NCI-H1694 (cell line): ENCODE results near the gene FRY.

Source experiments
- DNase-seq: peaks from one replicate; lab custom pipeline; 2025; lab: John Stamatoyannopoulos, UW

FRY gene

GRCh38 chr13:32175943-32176342, 144.4 kb downstream of the FRY start:
- DNase-seq: no peak

- DNase-seq: no peak
These were observed 145.1 kb downstream of the FRY start for GRCh38 chr13:32176696-32177095.

GRCh38 chr13:32178763-32179162, 147.2 kb downstream of the FRY start:
- DNase-seq: no peak

GRCh38 chr13:32179708-32180107, 148.1 kb downstream of the FRY start:
- DNase-seq: no peak

- no peak for DNase-seq
These were observed 156.1 kb downstream of the FRY start for GRCh38 chr13:32187651-32188050.

GRCh38 chr13:32191452-32191998, 160.0 kb downstream of the FRY start:
- DNase-seq: no peak

- DNase-seq: no peak
These were observed 164.1 kb downstream of the FRY start for GRCh38 chr13:32195713-32196112.

- no peak for DNase-seq
These were observed 167.6 kb downstream of the FRY start for GRCh38 chr13:32199168-32199567.

GRCh38 chr13:32200741-32201140, 169.2 kb downstream of the FRY start:
- DNase-seq: no peak

GRCh38 chr13:32201809-32202208, 170.2 kb downstream of the FRY start:
- no peak for DNase-seq

- DNase-seq: no peak
These were observed 170.7 kb downstream of the FRY start for GRCh38 chr13:32202268-32202667.

GRCh38 chr13:32203221-32203620, 171.6 kb downstream of the FRY start:
- DNase-seq: no peak

- DNase-seq: no peak
These were observed 172.2 kb downstream of the FRY start for GRCh38 chr13:32203736-32204135.

- no peak for DNase-seq
These were observed 174.0 kb downstream of the FRY start for GRCh38 chr13:32205431-32206096.

- DNase-seq: no peak
These were observed 174.6 kb downstream of the FRY start for GRCh38 chr13:32206097-32206740.

GRCh38 chr13:32208860-32209259, 177.3 kb downstream of the FRY start:
- DNase-seq: no peak

GRCh38 chr13:32209652-32210051, 178.1 kb downstream of the FRY start:
- no peak for DNase-seq

- DNase-seq: no peak
These were observed 178.5 kb downstream of the FRY start for GRCh38 chr13:32210101-32210500.

GRCh38 chr13:32211813-32212212, 180.2 kb downstream of the FRY start:
- no peak for DNase-seq

- DNase-seq: no peak
These were observed 180.8 kb downstream of the FRY start for GRCh38 chr13:32212421-32212820.

GRCh38 chr13:32213626-32214025, 182.1 kb downstream of the FRY start:
- no peak for DNase-seq

GRCh38 chr13:32214071-32214470, 182.5 kb downstream of the FRY start:
- no peak for DNase-seq

- no peak for DNase-seq
These were observed 184.7 kb downstream of the FRY start for GRCh38 chr13:32216281-32216680.
